Left lung (tissue), 10 donors: Measurements from ENCODE around the gene CSNK1G1. TPM values are rescaled to one million over a fixed set of nuclear protein-coding genes. Genes with fewer than 3 reads are reported as not detected.
A peak's percentile ranks its signal among the peaks of the same experiment; 100 is the strongest.
"Not testable (repeated sequence)": the region's sequence is repeated elsewhere in the genome, so short reads cannot be mapped to it uniquely, and the experiment has no call there.

Experiments
- ATAC-seq: fragments of 200-7000 bp; cut with Tn5 transposase; one replicate; pipeline ENCODE4 v1.9.1; 2020; ENCODE audit warnings: moderate library complexity
- DNase-seq, 4 donors: peaks; one replicate each; pipeline ENCODE4 v3.0.0-alpha.2; 2013 to 2020
- H3K27ac ChIP-seq, 2 donors: fragments of 200-600 bp; sonication (generic) in 1 of 2; one replicate each; pipeline versions ENCODE4 v1.5.0 to v1.8.0; 2020 to 2021
- H3K27me3 ChIP-seq, 2 donors: fragments of 200-600 bp; sonication (generic) in 1 of 2; one replicate each; pipeline versions ENCODE4 v1.5.0 to v1.8.0; 2020 to 2021
- H3K36me3 ChIP-seq, 2 donors: fragments of 200-600 bp; sonication (generic) in 1 of 2; one replicate each; pipeline versions ENCODE4 v1.5.0 to v1.8.0; 2020 to 2021
- H3K4me1 ChIP-seq, 2 donors: fragments of 200-600 bp; one replicate each; pipeline ENCODE4 v1.8.0; 2021
- H3K4me3 ChIP-seq, 2 donors: fragments of 200-600 bp; sonication (generic) in 1 of 2; one replicate each; pipeline versions ENCODE4 v1.5.0 to v1.8.0; 2020 to 2021; ENCODE audit warnings: mild to moderate bottlenecking in 1 of 2
- H3K9me3 ChIP-seq, 2 donors: fragments of 200-600 bp; sonication (generic) in 1 of 2; one replicate each; pipeline versions ENCODE4 v1.5.0 to v1.8.0; 2020 to 2021
- intact Hi-C, 2 donors: fragments of 100-400 bp; cut with DNase I; formaldehyde crosslinking; loops; one replicate each; pipeline versions ENCODE4 v1.11.2 to v1.14.2; 2022
- polyA plus RNA-seq, 6 donors: library from polyadenylated mRNA; unstranded; fragments of 120-200 nt; gene quantifications; one replicate each; pipeline ENCODE4 v1.2.1, GENCODE V29; 2013; ENCODE audit not compliant: insufficient read length in 6 of 6
- total RNA-seq, 2 donors: library from RNA; stranded (reverse); fragmentation: NEBNext Ultra II Directional; extraction: Animal tissue kit (Norgen Biotek cat#: 25700); gene quantifications; one replicate each; pipeline ENCODE4 v1.2.1, GENCODE V29; 2021
- TF ChIP-seq, protein P1 (sequence below), 2 donors: fragments of 200-600 bp; sonication (generic) in 1 of 2; IDR thresholded peaks; one replicate each; pipeline versions ENCODE4 v1.5.0 to v1.8.0; 2021; ENCODE audit warnings: antibody characterized with exemption in 2 of 2
- donor health status: DM: no; HTN: yes; CAD: no.
- donor health status: DM: no; HTN: no; CAD: no.

The CSNK1G1 gene
- total and polyA plus RNA-seq, 8 donors, result 17.7 to 23.1 (median 20.5) TPM

- H3K4me3 ChIP-seq, result no peak overlapping the region
- TF ChIP-seq, protein P1, sequence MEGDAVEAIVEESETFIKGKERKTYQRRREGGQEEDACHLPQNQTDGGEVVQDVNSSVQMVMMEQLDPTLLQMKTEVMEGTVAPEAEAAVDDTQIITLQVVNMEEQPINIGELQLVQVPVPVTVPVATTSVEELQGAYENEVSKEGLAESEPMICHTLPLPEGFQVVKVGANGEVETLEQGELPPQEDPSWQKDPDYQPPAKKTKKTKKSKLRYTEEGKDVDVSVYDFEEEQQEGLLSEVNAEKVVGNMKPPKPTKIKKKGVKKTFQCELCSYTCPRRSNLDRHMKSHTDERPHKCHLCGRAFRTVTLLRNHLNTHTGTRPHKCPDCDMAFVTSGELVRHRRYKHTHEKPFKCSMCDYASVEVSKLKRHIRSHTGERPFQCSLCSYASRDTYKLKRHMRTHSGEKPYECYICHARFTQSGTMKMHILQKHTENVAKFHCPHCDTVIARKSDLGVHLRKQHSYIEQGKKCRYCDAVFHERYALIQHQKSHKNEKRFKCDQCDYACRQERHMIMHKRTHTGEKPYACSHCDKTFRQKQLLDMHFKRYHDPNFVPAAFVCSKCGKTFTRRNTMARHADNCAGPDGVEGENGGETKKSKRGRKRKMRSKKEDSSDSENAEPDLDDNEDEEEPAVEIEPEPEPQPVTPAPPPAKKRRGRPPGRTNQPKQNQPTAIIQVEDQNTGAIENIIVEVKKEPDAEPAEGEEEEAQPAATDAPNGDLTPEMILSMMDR (IDR thresholded peaks at IDR 0.05), result no peak
- intact Hi-C loops, result no loop called here
Measured at GRCh38 chr15:64222573-64223366, 133.2 kb downstream of the CSNK1G1 start.

GRCh38 chr15:64221911-64222310 lies 134.1 kb downstream of the CSNK1G1 start:
- H3K4me3 ChIP-seq, intact Hi-C loops, ATAC-seq, DNase-seq, H3K27ac ChIP-seq, H3K27me3 ChIP-seq, H3K4me1 ChIP-seq, H3K36me3 ChIP-seq, H3K9me3 ChIP-seq: not testable (repeated sequence)

More at GRCh38 chr15:64222573-64223366, 133.2 kb downstream of the CSNK1G1 start:
- Histone ChIP-seq H3K27ac (no peak overlapping the region), H3K36me3 (no peaks in the 10 kb centered on the region), H3K4me1 (peaks cover 0 to 4% of the 10 kb centered on the region in 2 donors), H3K27me3 (no peaks in the 10 kb centered on the region), H3K9me3 (peaks cover 0 to 6% of the 10 kb centered on the region in 2 donors)
- ATAC-seq (no peak), DNase-seq (no peak)

DNA sequence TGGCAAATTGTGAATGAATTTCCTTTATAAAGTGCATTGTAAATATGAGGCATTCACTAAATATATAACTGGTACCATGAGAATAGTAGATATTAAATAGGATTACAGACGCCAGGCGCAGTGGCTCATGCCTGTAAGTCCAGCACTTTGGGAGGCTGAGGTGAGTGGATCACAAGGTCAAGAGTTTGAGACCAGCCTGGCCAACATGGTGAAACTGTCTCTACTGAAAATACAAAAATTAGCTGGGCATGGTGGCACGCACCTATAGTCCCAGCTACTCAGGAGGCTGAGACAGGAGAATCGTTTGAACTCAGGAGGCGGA lies 138.6 kb downstream of the CSNK1G1 start:
- H3K27me3 ChIP-seq, H3K9me3 ChIP-seq, H3K27ac ChIP-seq, H3K4me3 ChIP-seq, DNase-seq, ATAC-seq, H3K4me1 ChIP-seq, intact Hi-C loops: not testable (repeated sequence)
- peaks cover 0 to 26% of the 10 kb centered on the region in 2 donors for H3K36me3 ChIP-seq

DNA sequence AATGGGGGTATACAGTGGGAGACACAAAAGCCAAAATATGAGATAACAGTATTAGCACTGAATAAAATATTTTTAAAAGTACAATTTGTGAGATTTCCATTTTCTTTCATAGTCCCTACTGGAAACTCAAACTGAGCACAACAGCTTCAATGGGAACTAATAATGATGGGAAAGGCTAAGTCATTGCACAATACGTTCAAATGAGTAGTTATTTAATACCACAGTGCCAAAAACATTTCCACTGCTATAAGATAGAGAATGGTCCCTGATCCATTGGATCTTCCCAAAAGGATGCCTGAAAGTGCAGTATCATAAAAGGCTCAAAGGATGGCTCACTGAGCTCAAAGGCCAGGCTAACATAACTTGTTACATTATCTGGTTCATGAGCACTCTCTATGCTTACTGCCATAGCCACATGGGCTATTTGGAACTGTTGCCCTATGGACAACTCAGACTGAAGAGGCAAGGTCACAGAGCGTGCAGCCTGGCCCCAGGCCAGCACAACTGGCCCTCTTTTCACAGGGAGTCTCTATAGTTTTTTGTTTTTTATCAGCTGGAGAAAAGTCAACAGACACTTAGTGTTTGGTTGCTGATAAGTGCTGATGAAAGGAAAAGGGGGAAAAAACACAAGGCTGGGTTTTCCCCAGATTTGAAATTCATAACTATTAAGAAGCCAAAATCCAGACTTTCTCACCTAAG lies 139.1 kb downstream of the CSNK1G1 start:
- no peak overlapping the region for H3K27ac ChIP-seq
- H3K4me1 ChIP-seq, result no peaks in the 10 kb centered on the region
- TF ChIP-seq, protein P1 (IDR thresholded peaks at IDR 0.05), result no peak
- H3K9me3 ChIP-seq, result no peaks in the 10 kb centered on the region
- ATAC-seq, result peak; percentile 42
- peaks cover 0 to 31% of the 10 kb centered on the region in 2 donors for H3K36me3 ChIP-seq
- no peaks in the 10 kb centered on the region for H3K27me3 ChIP-seq
- intact Hi-C loops, result no loop called here
- DNase-seq, result peak in 2 of 4 donors; percentile 10 to 28
- no peak overlapping the region for H3K4me3 ChIP-seq

DNA sequence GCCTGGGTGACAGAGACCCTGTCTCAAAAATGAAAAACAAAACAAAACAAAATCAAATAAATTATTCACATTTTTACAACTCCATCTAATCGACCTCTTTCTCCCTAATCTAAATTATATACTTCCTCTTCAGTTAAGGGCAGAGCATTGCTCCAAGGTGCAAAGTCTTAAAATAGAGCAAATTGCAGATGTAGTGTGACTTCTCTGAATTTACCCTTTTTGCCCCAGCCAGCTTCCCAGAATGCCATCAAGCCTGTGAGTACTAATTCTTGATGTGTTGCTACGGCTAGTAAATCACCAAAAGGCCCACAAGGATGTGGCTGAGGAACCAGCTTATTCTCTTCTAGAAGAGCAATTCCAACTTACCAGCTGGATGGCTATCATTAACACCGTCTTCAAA lies 139.8 kb downstream of the CSNK1G1 start:
- Histone ChIP-seq H3K27ac (no peak overlapping the region), H3K27me3 (no peaks in the 10 kb centered on the region), H3K4me3 (no peak overlapping the region), H3K4me1 (no peaks in the 10 kb centered on the region), H3K9me3 (no peaks in the 10 kb centered on the region), H3K36me3 (peaks cover 0 to 32% of the 10 kb centered on the region in 2 donors)
- TF ChIP-seq, protein P1 (IDR thresholded peaks at IDR 0.05), result no peak
- no peak for ATAC-seq
- no peak for DNase-seq
- intact Hi-C loops, result no loop called here

DNA sequence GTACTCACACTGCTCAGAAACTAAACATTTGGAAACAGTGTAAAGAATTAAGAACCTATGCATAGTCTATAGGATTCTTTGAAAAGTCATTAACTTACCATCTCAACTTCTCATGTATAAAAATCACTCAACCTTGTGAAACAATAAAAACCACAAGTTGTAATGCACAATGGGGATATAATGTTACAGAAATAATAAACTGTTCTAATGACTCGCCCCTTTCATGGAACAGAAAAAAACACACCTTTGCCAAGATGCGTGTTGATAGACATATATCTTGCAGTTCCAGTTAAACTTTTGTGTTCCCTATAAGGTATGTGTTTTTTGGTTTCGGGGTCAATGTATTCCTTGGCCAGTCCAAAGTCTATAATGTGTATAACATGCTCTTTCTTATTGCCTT lies 142.3 kb downstream of the CSNK1G1 start:
- intact Hi-C loops, result loop anchor here in 1 of 2 donors (5.0 kb wide), 1 partner anchor 144 kb away; the partner anchor contains the start of gene CSNK1G1
- Histone ChIP-seq H3K9me3 (no peaks in the 10 kb centered on the region), H3K4me1 (no peaks in the 10 kb centered on the region), H3K27me3 (no peaks in the 10 kb centered on the region), H3K36me3 (peaks cover 0 to 32% of the 10 kb centered on the region in 2 donors), H3K4me3 (no peak overlapping the region), H3K27ac (no peak overlapping the region)
- ATAC-seq, result no peak
- TF ChIP-seq, protein P1 (IDR thresholded peaks at IDR 0.05), result no peak
- no peak for DNase-seq
